ENCODE data around the gene MAP7D2.
A peak's percentile ranks its signal among the peaks of the same experiment; 100 is the strongest.
"Not testable (repeated sequence)": the region's sequence is repeated elsewhere in the genome, so short reads cannot be mapped to it uniquely, and the experiment has no call there.

The MAP7D2 gene

DNA sequence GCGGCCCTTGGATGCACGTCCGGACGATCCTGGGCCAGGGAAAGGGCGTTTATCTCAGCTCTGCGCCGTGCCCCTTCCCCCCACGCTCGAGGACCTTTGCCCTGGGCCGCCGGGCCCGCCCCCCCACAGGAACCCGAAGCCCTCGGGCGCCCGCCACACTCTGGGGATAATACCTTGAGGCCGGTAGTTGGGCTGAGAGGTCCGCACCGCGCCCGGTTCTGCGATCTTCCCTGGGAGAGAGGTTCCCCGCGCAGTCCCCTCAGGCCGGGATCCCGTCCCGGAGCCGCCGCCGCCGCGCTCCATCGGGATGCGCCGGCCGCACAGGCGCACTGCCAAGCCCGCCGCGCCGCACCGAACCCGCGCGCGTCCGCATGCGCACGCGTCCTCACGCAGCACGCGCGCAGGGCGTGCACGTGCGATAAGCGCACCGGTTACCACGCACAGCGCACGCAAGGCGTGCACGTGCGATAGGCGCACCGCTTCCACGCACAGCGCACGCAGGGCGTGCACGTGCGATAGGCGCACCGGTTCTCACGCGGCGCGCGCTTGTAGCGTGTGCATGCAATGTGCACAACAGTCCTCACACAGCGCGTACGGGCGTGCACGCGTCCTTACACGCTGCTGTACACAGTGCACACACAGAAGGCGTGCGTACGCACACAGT lies at the start of gene MAP7D2:
MAP7D2 (minus strand) TSS at position 331 of the 664 bp plus-strand sequence; CDS start at position 303, 28 bp downstream.
- DNase-seq: no peak

DNA sequence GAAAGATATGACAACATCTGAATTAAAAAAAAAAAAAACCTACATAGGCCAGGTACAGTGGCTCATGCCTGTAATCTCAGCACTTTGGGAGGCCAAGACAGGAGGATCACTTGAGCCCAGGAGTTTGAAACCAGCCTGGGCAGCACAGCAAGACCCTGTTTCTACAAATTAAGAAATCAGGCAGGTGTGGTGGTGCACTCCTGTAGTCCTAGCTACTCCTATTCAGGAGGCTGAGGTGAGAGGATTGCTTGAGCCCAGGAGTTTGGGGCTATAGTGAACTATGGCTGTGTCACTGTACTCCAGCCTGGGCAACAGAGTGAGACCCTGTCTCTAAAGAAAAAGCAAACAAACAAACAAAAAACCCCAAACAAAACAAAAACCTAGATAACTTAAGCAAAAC lies 45.8 kb upstream of the MAP7D2 start:
- DNase-seq: not testable (repeated sequence)

- DNase-seq: no peak
Measured at GRCh38 chrX:20159797-20160385, 43.2 kb upstream of the MAP7D2 start.

DNA sequence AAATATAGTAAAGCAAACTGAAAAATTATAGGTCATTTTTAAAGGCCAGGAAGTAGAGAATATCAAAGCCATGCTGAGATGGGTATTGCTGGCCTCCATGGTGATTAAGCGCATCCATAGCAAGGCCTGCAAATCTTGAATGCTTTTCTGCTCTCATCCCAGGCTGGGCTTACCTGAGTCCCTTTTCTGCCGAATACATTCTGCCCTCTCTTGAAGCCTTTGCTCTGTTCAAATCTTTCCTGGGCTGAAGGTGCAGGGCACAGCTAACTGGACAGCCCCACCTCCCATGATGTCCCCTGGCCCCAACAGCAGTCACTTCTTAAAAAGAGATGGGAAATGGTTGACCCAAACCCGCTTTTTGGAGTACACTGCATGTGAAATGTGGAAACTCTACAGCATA lies 35.0 kb upstream of the MAP7D2 start:
- no peak for DNase-seq

- DNase-seq: no peak
Measured at GRCh38 chrX:20149326-20149725, 32.6 kb upstream of the MAP7D2 start.

DNA sequence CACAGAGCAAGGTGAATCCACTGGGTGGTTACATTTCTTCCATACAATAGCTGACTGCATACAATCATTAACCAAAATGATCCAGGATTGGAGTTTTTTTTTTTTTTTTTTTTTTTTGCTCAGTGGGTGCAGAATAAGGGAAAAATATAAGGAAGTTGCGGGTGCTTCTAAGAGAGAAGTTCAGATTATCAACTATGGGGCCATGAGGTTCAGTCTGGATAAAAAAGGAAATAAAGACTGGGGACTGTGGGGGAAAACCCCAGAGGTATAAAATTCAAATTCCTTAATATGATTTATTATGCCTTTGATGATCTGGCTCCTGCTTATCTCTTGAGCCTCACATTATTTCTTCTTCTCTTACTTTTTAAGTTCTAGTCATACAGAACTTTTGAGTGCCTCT lies 30.9 kb upstream of the MAP7D2 start:
- no peak for DNase-seq

- no peak for DNase-seq
Measured at GRCh38 chrX:20144491-20144890, 27.8 kb upstream of the MAP7D2 start.

- no peak for DNase-seq
Measured at GRCh38 chrX:20143561-20143960, 26.9 kb upstream of the MAP7D2 start.

- DNase-seq: no peak
Measured at GRCh38 chrX:20143111-20143510, 26.4 kb upstream of the MAP7D2 start.

DNA sequence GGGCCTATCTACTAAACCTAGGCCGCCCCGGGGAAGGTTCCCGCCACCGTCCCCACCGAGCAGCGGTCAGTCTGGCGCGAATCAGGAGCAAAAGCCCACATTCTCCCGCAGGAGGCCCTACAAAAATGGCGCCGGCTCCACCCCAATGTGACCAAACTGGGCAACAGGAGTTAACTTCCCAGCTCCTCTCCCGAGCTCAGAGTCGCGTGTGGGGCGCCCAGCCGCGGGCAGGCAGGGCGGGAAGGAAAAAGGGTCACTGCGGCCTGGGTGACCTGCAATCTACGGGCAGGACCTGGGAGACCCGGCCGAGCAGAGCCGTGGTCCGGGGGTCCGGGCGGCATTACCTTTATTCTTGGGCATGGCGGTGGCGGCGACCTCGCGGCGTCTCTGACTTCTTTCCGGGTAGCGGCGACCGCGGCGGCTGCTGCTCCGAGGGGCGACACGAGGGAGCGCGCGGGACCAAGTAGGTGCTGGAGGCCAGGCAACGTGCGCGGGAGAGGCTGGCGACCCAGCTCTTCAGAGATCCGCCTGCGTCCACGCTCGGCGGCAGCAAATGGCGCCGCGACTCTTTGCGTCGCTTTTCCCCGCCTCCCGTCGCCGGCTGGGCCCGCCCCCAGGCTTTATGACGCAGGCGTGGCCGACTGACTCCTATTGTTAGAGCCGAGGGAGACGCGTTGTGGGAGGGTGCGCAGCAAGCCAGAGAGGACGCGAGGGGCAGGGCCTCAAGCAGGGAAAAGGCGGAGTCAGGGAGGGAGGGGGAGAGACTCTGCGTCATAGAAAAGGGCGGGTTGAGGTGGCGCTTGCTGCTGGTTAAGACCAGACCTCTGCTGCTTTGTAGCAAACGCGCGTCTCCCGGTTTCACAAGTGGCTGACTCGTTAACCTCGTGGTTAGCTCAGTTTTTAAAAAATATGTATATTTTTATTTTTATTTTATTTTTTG lies 24.8 kb upstream of the MAP7D2 start, which contains the start of gene EIF1AX:
EIF1AX (minus strand) TSS at position 558 of the 940 bp plus-strand sequence; CDS start at position 360, 198 bp downstream.
- peak; percentile 91 for DNase-seq

- DNase-seq: no peak
Measured at GRCh38 chrX:20140420-20140819, 23.7 kb upstream of the MAP7D2 start.

- no peak for DNase-seq
Measured at GRCh38 chrX:20139966-20140365, 23.3 kb upstream of the MAP7D2 start.

GRCh38 chrX:20135944-20136343 lies 19.2 kb upstream of the MAP7D2 start:
- no peak for DNase-seq

GRCh38 chrX:20132666-20133065 lies 16.0 kb upstream of the MAP7D2 start:
- no peak for DNase-seq

DNA sequence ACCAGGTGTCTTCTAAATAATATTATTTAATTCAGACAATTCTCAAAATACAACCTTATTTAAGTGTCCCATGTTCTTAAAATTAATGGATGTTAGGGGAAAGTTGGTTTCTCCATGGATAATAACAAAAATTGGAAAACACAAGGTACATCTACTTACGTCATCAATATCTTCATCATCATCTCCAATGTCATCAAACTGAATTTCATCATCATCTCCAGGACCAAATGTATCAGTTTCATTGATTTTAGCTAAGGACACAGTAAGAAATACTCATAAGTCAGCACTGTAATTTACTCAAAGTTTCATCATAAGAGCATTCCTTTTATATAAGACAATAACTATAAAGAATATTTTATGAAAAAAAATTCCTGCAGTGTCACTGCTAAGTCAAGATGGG lies 13.7 kb upstream of the MAP7D2 start:
- DNase-seq: no peak

DNA sequence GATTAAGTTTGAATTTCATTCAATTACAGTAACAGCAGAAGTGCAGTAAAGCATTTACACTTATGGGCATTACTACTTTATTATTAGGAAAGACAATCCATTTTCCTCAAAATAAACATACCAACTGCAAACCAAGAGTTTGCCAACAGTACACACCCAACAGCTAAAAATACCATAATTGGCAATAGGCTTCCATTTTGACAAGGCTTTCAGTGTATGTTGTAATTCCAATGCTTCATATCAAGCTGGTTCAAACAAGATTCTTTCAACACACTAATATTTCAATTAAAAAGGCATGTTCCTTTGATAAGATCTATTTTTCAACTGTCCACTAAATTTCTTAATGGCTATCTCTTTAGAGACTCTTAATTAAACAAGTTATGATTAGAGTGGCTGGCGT lies 12.8 kb upstream of the MAP7D2 start:
- DNase-seq: no peak

DNA sequence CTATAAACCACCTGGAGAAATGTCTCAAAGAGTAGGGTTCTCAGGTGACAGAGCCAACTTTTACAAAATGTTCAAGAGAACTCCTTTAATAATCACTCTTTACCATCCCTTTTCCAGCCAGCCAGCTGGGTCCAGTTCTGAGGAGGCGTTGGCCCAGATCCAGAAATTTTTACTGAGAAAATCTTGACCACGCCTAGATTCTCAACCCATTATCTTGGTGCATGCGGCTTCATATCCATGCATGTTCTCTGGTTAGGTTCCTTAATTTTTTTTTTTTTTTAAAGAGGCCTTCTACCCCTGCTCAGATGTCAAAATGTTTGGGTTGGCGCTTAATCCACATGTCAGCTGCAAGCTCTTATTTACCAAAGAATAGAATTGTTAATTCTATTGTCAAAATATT lies 12.0 kb upstream of the MAP7D2 start:
- no peak for DNase-seq

DNA sequence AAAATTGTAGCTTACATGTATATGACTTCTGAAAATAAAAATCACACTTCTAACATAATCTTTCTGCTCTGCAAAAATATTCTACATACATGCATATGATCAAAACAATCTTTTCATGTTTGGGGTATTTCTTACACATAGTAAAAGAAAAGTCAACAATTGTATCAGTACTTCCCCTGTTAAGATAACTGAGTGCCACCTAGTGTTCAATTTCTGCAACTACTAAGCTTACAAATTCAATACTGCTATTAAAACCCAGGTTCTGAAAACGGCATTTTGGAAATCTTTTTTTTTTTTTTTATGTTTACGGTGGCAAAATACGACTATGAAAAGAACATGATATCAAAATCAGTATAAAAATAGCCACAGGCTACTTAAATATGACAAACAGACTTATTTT lies 10.7 kb upstream of the MAP7D2 start:
- DNase-seq: not testable (repeated sequence)

DNA sequence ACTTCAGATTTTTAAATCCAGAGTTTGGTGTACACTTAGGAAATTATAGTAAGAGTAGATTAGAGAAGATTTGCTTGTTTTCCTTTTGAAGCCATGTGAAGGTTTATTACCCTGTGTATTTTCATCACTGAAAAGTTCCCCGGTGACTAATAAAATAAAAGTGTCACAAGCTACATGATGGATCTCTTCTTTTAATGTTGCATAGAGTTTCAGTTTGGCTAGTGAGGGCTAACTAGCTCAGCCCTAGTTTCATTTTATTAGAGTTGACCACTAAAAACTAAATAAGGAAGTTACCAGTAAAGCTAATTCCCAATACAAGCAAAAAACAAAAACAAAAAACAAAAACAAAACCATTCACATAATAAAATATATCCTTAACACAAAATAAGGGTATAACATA lies 10.1 kb upstream of the MAP7D2 start:
- DNase-seq: not testable (repeated sequence)

GRCh38 chrX:20124964-20125363 lies 8.3 kb upstream of the MAP7D2 start:
- DNase-seq: no peak

- DNase-seq: peak; percentile 18
Measured at GRCh38 chrX:20118065-20118824, 1.5 kb upstream of the MAP7D2 start.

GRCh38 chrX:20116087-20116576 lies 575 bp downstream of the MAP7D2 start:
- no peak for DNase-seq

Data from NCI-H1105 treated with DMSO at 0.1 percent for 48 hours (cell line).